H1 (cell line): Measurements from ENCODE around the gene KBTBD3. TPM values are rescaled to one million over a fixed set of nuclear protein-coding genes. Genes with fewer than 3 reads are reported as not detected.

ENCODE experiments used
- CTCF ChIA-PET: fragments of 300-600 bp; sonication (Branson Sonifier 250); formaldehyde crosslinking; loops from one replicate; lab custom pipeline; 2021; ENCODE audit not compliant: partially characterized antibody; lab: Charles Lee
- POLR2A ChIA-PET: fragments of 300-600 bp; sonication (Branson Sonifier 250); formaldehyde crosslinking; loops from one replicate; lab custom pipeline; 2021; ENCODE audit warnings: inconsistent platforms; ENCODE audit not compliant: partially characterized antibody; lab: Charles Lee
- DNase-seq, 2 experiments: peaks; one replicate each; pipeline versions ENCODE4 v3.0.0 to v3.0.0-alpha.2; 2010 to 2022; ENCODE audit warnings: low spot score in 2 of 2, low read depth in 1 of 2, mixed read lengths in 1 of 2
- FAIRE-seq: peaks from 2 replicates; lab custom pipeline; 2011; peaks lifted over from hg19 to GRCh38; lab: Jason Lieb, UNC
- H2AFZ ChIP-seq: 2 replicates; pipeline ENCODE4 v1.8.1; 2012; ENCODE audit warnings: low read length, inconsistent platforms
- H2AK5ac ChIP-seq: 2 replicates; pipeline ENCODE4 v1.6.1; 2013; ENCODE audit warnings: low read depth, low read length
- H2BK120ac ChIP-seq: replicated peaks from 2 replicates; pipeline ENCODE3; 2013; ENCODE audit warnings: low read depth, low read length, inconsistent platforms
- H2BK12ac ChIP-seq: 2 replicates; pipeline ENCODE4 v1.6.1; 2013; ENCODE audit warnings: low read depth, low read length
- H2BK15ac ChIP-seq: 2 replicates; pipeline ENCODE4 v1.6.1; 2013; ENCODE audit warnings: low read length
- H2BK20ac ChIP-seq: 2 replicates; pipeline ENCODE4 v1.6.1; 2013; ENCODE audit warnings: low read length
- H2BK5ac ChIP-seq: 2 replicates; pipeline ENCODE4 v1.6.1; 2013; ENCODE audit warnings: low read depth, low read length
- H3K14ac ChIP-seq: 2 replicates; pipeline ENCODE4 v1.6.1; 2013; ENCODE audit warnings: inconsistent platforms; ENCODE audit not compliant: insufficient read length
- H3K18ac ChIP-seq: 2 replicates; pipeline ENCODE4 v1.6.1; 2013; ENCODE audit warnings: low read length; ENCODE audit errors: extremely low read depth
- H3K23ac ChIP-seq: 2 replicates; pipeline ENCODE4 v1.6.1; 2013; ENCODE audit warnings: inconsistent platforms; ENCODE audit not compliant: insufficient read length
- H3K23me2 ChIP-seq: 2 replicates; pipeline ENCODE4 v1.6.1; 2013; ENCODE audit warnings: low read depth, low read length
- H3K27ac ChIP-seq: 2 replicates; pipeline ENCODE4 v1.6.1; 2011; ENCODE audit warnings: low read depth, low read length, inconsistent platforms
- H3K27me3 ChIP-seq, 4 experiments: replicated peaks in 1 of 4; 1 replicate in 1 of 4; 2 replicates in 3 of 4; pipeline versions ENCODE4 v1.6.1 to v1.8.1; 2011 to 2013; ENCODE audit warnings: low read length in 3 of 4, mild to moderate bottlenecking in 3 of 4, inconsistent platforms in 2 of 4, mixed read lengths in 2 of 4, moderate library complexity in 1 of 4; ENCODE audit not compliant: control insufficient read depth in 3 of 4, insufficient read depth in 3 of 4; ENCODE audit errors: extremely low read depth in 1 of 4
- H3K36me3 ChIP-seq, 4 experiments: 2 replicates each; pipeline versions ENCODE4 v1.6.1 to v1.8.1; 2011 to 2013; ENCODE audit warnings: mild to moderate bottlenecking in 4 of 4, low read length in 3 of 4, moderate library complexity in 2 of 4, control low read depth in 1 of 4, inconsistent platforms in 1 of 4; ENCODE audit not compliant: insufficient read depth in 4 of 4, control insufficient read depth in 2 of 4
- H3K4ac ChIP-seq: replicated peaks from 2 replicates; pipeline ENCODE3; 2013; ENCODE audit warnings: low read length, low read depth, mixed read lengths, inconsistent platforms; ENCODE audit not compliant: insufficient read length
- H3K4me1 ChIP-seq, 4 experiments: replicated peaks in 1 of 4; 1 replicate in 1 of 4; 2 replicates in 3 of 4; pipeline versions ENCODE4 v1.6.1 to v1.8.1; 2011 to 2013; ENCODE audit warnings: low read length in 3 of 4, inconsistent platforms in 2 of 4, mixed read lengths in 1 of 4; ENCODE audit not compliant: insufficient read depth in 4 of 4, control insufficient read depth in 3 of 4
- H3K4me2 ChIP-seq, 2 experiments: 2 replicates each; pipeline versions ENCODE4 v1.6.1 to v1.8.1; 2011 to 2013; ENCODE audit warnings: low read depth in 2 of 2, low read length in 2 of 2, control low read depth in 1 of 2, inconsistent platforms in 1 of 2, mild to moderate bottlenecking in 1 of 2; ENCODE audit not compliant: insufficient read depth in 1 of 2
- H3K4me3 ChIP-seq, 4 experiments: fragments of 200-600, 300-600 bp in 1 of 4; sonication (generic), shearing (Covaris generic), sonication (Bioruptor Twin) in 1 of 4; 2 replicates each; pipeline versions ENCODE4 v1.5.1 to v1.8.1; 2011 to 2016; ENCODE audit warnings: low read length in 4 of 4, low read depth in 3 of 4, control low read depth in 2 of 4, inconsistent platforms in 2 of 4, mild to moderate bottlenecking in 2 of 4, mixed read lengths in 1 of 4, moderate library complexity in 1 of 4; ENCODE audit not compliant: insufficient read depth in 2 of 4; ENCODE audit errors: extremely low read depth in 1 of 4
- H3K56ac ChIP-seq: replicated peaks from 2 replicates; pipeline ENCODE3; 2013; ENCODE audit warnings: low read depth, mild to moderate bottlenecking, mixed read lengths, low read length, inconsistent platforms; ENCODE audit not compliant: insufficient read length
- H3K79me1 ChIP-seq: 2 replicates; pipeline ENCODE4 v1.6.1; 2013; ENCODE audit warnings: low read depth, low read length, control low read depth
- H3K79me2 ChIP-seq, 2 experiments: 2 replicates each; pipeline versions ENCODE4 v1.6.1 to v1.8.1; 2012 to 2013; ENCODE audit warnings: low read length in 2 of 2, mild to moderate bottlenecking in 2 of 2, inconsistent platforms in 1 of 2; ENCODE audit not compliant: insufficient read depth in 2 of 2, control insufficient read depth in 1 of 2
- H3K9ac ChIP-seq, 4 experiments: replicated peaks in 1 of 4; 1 replicate in 1 of 4; 2 replicates in 3 of 4; pipeline versions ENCODE4 v1.6.1 to v1.8.1; 2011 to 2013; ENCODE audit warnings: low read depth in 3 of 4, low read length in 3 of 4, control low read depth in 2 of 4, mild to moderate bottlenecking in 2 of 4, moderate library complexity in 2 of 4, inconsistent platforms in 1 of 4; ENCODE audit errors: extremely low read depth in 1 of 4
- H3K9me3 ChIP-seq, 2 experiments: 2 replicates each; pipeline versions ENCODE4 v1.6.1 to v1.8.1; 2012 to 2013; ENCODE audit warnings: mild to moderate bottlenecking in 2 of 2, moderate library complexity in 2 of 2, control low read depth in 1 of 2, inconsistent platforms in 1 of 2, low read depth in 1 of 2, low read length in 1 of 2, mixed read lengths in 1 of 2; ENCODE audit not compliant: insufficient read depth in 2 of 2
- H4K20me1 ChIP-seq, 2 experiments: replicated peaks in 1 of 2; 2 replicates each; pipeline versions ENCODE3 to v1.8.1; 2011 to 2013; ENCODE audit warnings: inconsistent platforms in 2 of 2, low read length in 2 of 2, mild to moderate bottlenecking in 1 of 2; ENCODE audit not compliant: insufficient read depth in 2 of 2, control insufficient read depth in 1 of 2
- H4K5ac ChIP-seq: 2 replicates; pipeline ENCODE4 v1.6.1; 2013; ENCODE audit warnings: low read length, low read depth, mixed read lengths, inconsistent platforms; ENCODE audit not compliant: insufficient read length
- H4K8ac ChIP-seq: 2 replicates; pipeline ENCODE4 v1.8.0; 2013; ENCODE audit warnings: mild to moderate bottlenecking, moderate library complexity, low read length, inconsistent platforms; ENCODE audit not compliant: insufficient read depth; ENCODE audit errors: extremely low read depth
- H4K91ac ChIP-seq: replicated peaks from 2 replicates; pipeline ENCODE3; 2013; ENCODE audit warnings: low read length, mixed read lengths, inconsistent platforms; ENCODE audit not compliant: insufficient read length
- ASH2L ChIP-seq: fragments of 200-600, 300-600 bp; sonication (generic); IDR thresholded peaks from one replicate; pipeline ENCODE4 v1.7.1; 2017; ENCODE audit warnings: low read length
- GTF2F1 ChIP-seq: IDR thresholded peaks from 2 replicates; pipeline ENCODE4 v1.6.1; 2012; ENCODE audit warnings: low read depth, low read length, improper control_type of control experiment, borderline replicate concordance
- POU5F1 ChIP-seq: IDR thresholded peaks from 2 replicates; pipeline ENCODE4 v1.6.1; 2011; ENCODE audit warnings: low read depth, mild to moderate bottlenecking, low read length, moderate library complexity
- WGBS, 2 experiments: shearing (Covaris generic) in 1 of 2; methylation state at CpG; one replicate each; pipeline versions ENCODE4 v1.1.6 to v1.1.7; 2013 to 2015; ENCODE audit warnings: low lambda C conversion rate in 2 of 2, mixed read lengths in 2 of 2, inconsistent platforms in 1 of 2, low coverage in 1 of 2, missing lambda C conversion rate in 1 of 2; ENCODE audit not compliant: insufficient replicate concordance in 2 of 2, insufficient coverage in 1 of 2, insufficient read length in 1 of 2; ENCODE audit errors: extremely low coverage in 1 of 2, missing lambda C conversion rate in 1 of 2; 5-methylcytosine and 5-hydroxymethylcytosine counted together
- polyA plus RNA-seq, 7 experiments: library from polyadenylated mRNA; depleted of rRNA in 3 of 7; stranded (reverse) in 5 of 7; unstranded in 2 of 7; fragments of >200 nt in 5 of 7; fragments of 200-250 nt in 2 of 7; gene quantifications; 1 replicate in 5 of 7; 2 replicates in 1 of 7; 4 replicates in 1 of 7; pipeline versions ENCODE4 v1.2.1 to v1.2.3, GENCODE V29; 2011 to 2013; ENCODE audit warnings: missing spikeins in 2 of 7, mixed read lengths in 2 of 7
- total RNA-seq: library from RNA; stranded (reverse); fragmentation: NEBNext Ultra II Directional; extraction: Animal tissue kit (Norgen Biotek cat#: 25700); gene quantifications from 2 replicates; pipeline ENCODE4 v1.2.1, GENCODE V29; 2021

KBTBD3 gene
- total and polyA plus RNA-seq, 2 of the 8 experiments (the other 6 are each of a cell fraction or from before 2014, with no cell fraction given) = 1.2 to 6.1 TPM

GRCh38 chr11:106076171-106076918 is 802 bp downstream of the KBTBD3 start:
- H2AK5ac ChIP-seq = no peak overlapping the region
- peak overlapping the region; percentile 85 for H2BK5ac ChIP-seq
- peak overlapping the region; percentile 77 to 82 (median 78) for H3K4me3 ChIP-seq
- H3K79me1 ChIP-seq = no peaks in the 10 kb centered on the region
- peak overlapping the region; percentile 82; the same call in 1 of the 2 replicates for H2AFZ ChIP-seq
- H3K4me1 ChIP-seq = peaks cover 0 to 7% (median 1%) of the 10 kb centered on the region in 4 experiments; a peak in 2 of 7 replicates
- peak overlapping the region; percentile 5 for H3K56ac ChIP-seq
- H3K27me3 ChIP-seq = no peaks in the 10 kb centered on the region
- peak overlapping the region; percentile 77 to 90 for H3K4me2 ChIP-seq
- no peak overlapping the region for H2BK15ac ChIP-seq
- no peaks in the 10 kb centered on the region for H4K20me1 ChIP-seq
- H2BK12ac ChIP-seq = no peak overlapping the region; the same call in 1 of the 2 replicates
- H3K27ac ChIP-seq = peak overlapping the region; percentile 97
- H3K9me3 ChIP-seq = no peaks in the 10 kb centered on the region
- peak overlapping the region; percentile 50 to 93 (median 88) for H3K9ac ChIP-seq
- no peak overlapping the region for H2BK20ac ChIP-seq
- H4K8ac ChIP-seq = 0 out of 2 replicates have a peak overlapping the region, but pooled peaks have one; percentile 94
- peaks cover 0 to 22% (median 17%) of the 10 kb centered on the region in 4 experiments; a peak in 4 of 8 replicates for H3K36me3 ChIP-seq
- no peak overlapping the region for H3K23ac ChIP-seq
- POLR2A ChIA-PET = interaction anchor here (0.8 to 2.3 kb wide), 3 partner anchors 9 to 53 kb away, joined by 3 to 6 read pairs (median 4); no protein-coding TSS in a partner anchor
- H3K14ac ChIP-seq = no peak overlapping the region
- H4K5ac ChIP-seq = peak overlapping the region; percentile 8
- CTCF ChIA-PET = interaction anchor here (0.9 to 1.8 kb wide), 5 partner anchors 9 to 136 kb away, joined by 3 to 12 read pairs (median 4); no protein-coding TSS in a partner anchor
- DNase-seq (no peak), FAIRE-seq (no peak)
- no peak overlapping the region for H2BK120ac ChIP-seq
- no peak overlapping the region for H3K18ac ChIP-seq
- no peak overlapping the region for H3K4ac ChIP-seq
- WGBS, 2 experiments = 16% methylated on average over 19 of the region's 19 CpGs; no CpG with 5 or more reads in 1 of the 2 experiments
- TF ChIP-seq ASH2L (peak; percentile 61), POU5F1 (no peak), GTF2F1 (peak; percentile 38; the same call in 1 of the 2 replicates)
- TF ChIP-seq, all 59 proteins: peak for 2
- no peak overlapping the region for H4K91ac ChIP-seq
- peaks cover 2% of the 10 kb centered on the region; the same call in 1 of the 2 replicates for H3K23me2 ChIP-seq
- peaks cover 0 to 38% of the 10 kb centered on the region in 2 experiments; a peak in 3 of 4 replicates for H3K79me2 ChIP-seq
